Esophagus squamous epithelium (tissue), 4 donors: ENCODE data around the gene ACOX2.

Source experiments
- POLR2A ChIP-seq, 4 donors: fragments of 450-650 bp; IDR thresholded peaks; one replicate each; pipeline ENCODE4 v1.6.1; 2017; ENCODE audit warnings: antibody characterized with exemption in 4 of 4, mild to moderate bottlenecking in 4 of 4, moderate library complexity in 3 of 4
- TF ChIP-seq, protein P1 (sequence below), 6 experiments: fragments of 450-650 bp in 4 of 6; fragments of 200-600 bp in 2 of 6; sonication (generic) in 2 of 6; IDR thresholded peaks; one replicate each; pipeline ENCODE4 v1.5.1; 2016 to 2019; ENCODE audit warnings: antibody characterized with exemption in 6 of 6, mild to moderate bottlenecking in 4 of 6, moderate library complexity in 4 of 6

GRCh38 chr3:58484722-58485069 is 52.3 kb downstream of the ACOX2 start:
- TF ChIP-seq, protein P1, sequence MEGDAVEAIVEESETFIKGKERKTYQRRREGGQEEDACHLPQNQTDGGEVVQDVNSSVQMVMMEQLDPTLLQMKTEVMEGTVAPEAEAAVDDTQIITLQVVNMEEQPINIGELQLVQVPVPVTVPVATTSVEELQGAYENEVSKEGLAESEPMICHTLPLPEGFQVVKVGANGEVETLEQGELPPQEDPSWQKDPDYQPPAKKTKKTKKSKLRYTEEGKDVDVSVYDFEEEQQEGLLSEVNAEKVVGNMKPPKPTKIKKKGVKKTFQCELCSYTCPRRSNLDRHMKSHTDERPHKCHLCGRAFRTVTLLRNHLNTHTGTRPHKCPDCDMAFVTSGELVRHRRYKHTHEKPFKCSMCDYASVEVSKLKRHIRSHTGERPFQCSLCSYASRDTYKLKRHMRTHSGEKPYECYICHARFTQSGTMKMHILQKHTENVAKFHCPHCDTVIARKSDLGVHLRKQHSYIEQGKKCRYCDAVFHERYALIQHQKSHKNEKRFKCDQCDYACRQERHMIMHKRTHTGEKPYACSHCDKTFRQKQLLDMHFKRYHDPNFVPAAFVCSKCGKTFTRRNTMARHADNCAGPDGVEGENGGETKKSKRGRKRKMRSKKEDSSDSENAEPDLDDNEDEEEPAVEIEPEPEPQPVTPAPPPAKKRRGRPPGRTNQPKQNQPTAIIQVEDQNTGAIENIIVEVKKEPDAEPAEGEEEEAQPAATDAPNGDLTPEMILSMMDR (IDR thresholded peaks at IDR 0.05) = no peak
- TF ChIP-seq POLR2A (IDR thresholded peaks at IDR 0.05) = no peak
